Measurements from ENCODE around the gene CCZ1.
"Not testable (repeated sequence)": the region's sequence is repeated elsewhere in the genome, so short reads cannot be mapped to it uniquely, and the experiment has no call there.

CCZ1 gene

DNA sequence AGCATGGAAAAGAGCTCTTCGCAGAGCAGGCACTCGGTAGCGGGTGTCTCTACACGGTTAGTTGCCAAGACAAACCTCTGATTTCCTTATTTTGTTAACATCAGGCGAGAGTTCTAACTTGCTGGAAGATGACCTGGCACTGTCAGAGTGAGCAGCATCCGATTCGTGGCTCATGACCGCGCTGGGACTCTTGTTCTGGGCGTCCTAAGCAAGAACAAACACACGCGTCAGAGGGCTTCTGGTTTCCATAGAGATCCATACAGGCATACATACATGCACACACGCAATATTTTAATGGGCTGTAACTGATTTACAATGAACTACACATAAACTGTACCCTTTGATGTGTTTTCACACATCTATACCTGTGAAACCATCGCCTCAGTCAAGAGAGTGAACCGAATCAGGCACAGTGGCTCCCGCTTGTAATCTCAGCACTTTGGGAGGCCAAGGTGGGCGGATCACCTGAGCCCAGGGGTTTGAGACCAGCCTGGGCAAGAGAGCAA is 36.5 kb downstream of the CCZ1 start:
- H3K27ac Mint-ChIP-seq; DNase-seq; H3K4me1 Mint-ChIP-seq (ENCODE audit: low read depth); H3K9me3 Mint-ChIP-seq; H3K36me3 Mint-ChIP-seq (ENCODE audit: low read depth); H3K4me3 Mint-ChIP-seq; H3K27me3 Mint-ChIP-seq: not testable (repeated sequence)

DNA sequence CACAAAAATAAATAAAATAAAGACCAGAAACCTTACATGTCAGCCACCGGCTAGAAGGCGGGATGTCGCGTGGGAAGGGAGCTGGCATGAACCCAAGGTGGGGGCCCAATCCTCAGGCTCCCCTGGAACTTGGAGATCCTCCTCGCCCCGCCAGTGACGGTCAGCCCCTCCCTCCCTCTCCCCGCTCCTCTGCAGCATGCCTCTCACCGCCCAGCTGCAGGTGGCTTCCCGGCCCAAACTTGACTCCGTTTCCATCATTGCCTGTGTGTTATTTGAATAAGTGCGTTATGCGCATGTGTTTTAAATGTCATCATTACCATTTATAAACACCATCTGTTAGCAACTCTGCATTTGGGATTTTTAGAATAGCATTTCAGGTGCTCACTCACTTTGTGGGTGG is 64.7 kb downstream of the CCZ1 start:
- not testable (repeated sequence) for H3K9me3 Mint-ChIP-seq; H3K27ac Mint-ChIP-seq; DNase-seq; H3K36me3 Mint-ChIP-seq (ENCODE audit: low read depth); H3K4me3 Mint-ChIP-seq; H3K27me3 Mint-ChIP-seq; H3K4me1 Mint-ChIP-seq (ENCODE audit: low read depth)

DNA sequence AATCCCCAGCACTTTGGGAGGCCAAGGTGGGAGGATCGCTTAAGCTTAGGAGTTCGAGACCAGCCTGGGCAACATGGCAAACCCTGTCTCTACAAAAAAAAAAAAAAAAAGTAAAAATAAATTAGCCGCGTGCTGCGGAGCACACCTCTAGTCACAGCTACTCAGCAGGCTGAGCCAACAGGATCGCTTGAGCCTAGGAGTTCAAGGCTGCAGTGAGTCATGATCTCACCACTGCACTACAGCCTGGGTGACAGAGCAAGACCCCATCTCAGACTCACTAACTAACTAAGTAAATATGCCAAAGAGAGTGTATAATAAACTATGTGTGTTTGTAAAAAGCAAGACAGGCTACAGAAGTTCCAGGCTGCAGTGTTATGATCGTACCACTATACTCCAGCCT is 65.3 kb downstream of the CCZ1 start:
- H3K4me1 Mint-ChIP-seq (ENCODE audit: low read depth); H3K9me3 Mint-ChIP-seq; H3K36me3 Mint-ChIP-seq (ENCODE audit: low read depth); H3K4me3 Mint-ChIP-seq; H3K27me3 Mint-ChIP-seq; H3K27ac Mint-ChIP-seq; DNase-seq: not testable (repeated sequence)

DNA sequence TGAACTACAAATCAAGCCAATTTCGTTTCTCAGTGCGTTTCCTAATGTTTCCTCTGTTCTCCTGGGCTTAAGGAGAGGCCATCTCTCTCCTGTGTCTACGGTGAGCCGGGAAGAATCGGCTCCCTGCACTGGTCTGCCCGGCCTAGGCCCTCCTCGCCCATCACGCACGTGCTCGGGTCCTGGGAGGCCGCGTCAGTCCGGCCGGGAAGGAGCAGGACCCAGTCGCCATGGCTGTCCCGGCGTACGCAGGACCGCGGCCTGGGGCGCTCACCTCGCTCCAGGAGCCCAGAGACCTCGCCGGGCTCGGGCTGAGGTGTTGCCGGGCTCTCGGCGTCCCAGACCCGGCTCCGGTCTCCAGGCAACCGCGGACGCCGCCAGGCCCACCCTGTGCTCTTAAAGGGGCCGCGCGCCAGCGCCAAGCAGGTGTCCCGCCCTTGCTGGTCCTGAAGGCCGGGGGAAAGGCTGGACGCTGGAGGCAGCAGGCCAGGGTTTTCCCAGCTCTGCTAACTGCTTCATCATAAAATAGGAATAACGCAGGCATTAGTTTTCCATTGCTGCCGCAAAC is 71.9 kb downstream of the CCZ1 start, which contains the start of gene RSPH10B:
Gene RSPH10B (minus strand): TSS at position 343 of the 565 bp plus-strand sequence. CDS start 3,573 bp downstream, outside the sequence.
- H3K9me3 Mint-ChIP-seq, H3K27me3 Mint-ChIP-seq, H3K27ac Mint-ChIP-seq: not testable (repeated sequence)

DNA sequence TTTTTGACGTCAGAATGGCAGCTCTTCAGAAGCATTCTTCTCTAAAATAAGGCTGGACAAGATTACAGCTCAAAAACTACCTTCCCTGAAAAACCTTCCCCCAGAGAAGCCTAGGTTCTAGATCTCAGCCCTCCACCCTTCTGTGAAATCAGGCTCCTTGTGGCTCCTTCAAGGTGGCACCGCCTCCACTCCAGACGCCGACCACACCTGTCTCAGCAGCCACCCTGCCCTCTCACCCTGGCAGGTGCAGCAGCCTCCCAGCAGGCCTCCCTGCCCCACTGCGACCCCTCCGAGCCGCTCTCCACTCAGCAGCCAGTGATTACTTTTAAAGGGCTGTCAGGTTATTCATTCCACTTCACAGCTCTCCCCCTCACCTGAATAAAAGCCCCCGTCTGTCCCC is 75.0 kb downstream of the CCZ1 start:
- H3K36me3 Mint-ChIP-seq (ENCODE audit: low read depth); H3K4me1 Mint-ChIP-seq (ENCODE audit: low read depth); DNase-seq; H3K4me3 Mint-ChIP-seq; H3K27ac Mint-ChIP-seq; H3K9me3 Mint-ChIP-seq; H3K27me3 Mint-ChIP-seq: not testable (repeated sequence)

More for the DNA sequence above, 71.9 kb downstream of the CCZ1 start, which contains the start of gene RSPH10B:
- H3K4me1 Mint-ChIP-seq (ENCODE audit: low read depth); DNase-seq; H3K4me3 Mint-ChIP-seq; H3K36me3 Mint-ChIP-seq (ENCODE audit: low read depth): not testable (repeated sequence)

All from activated T-cell treated with anti-CD3 and anti-CD28 coated beads, Interleukin-2, amount 50 U/mL, for 24 hours (primary cell).